ENCODE data around the gene PANK1.

Gene PANK1

DNA sequence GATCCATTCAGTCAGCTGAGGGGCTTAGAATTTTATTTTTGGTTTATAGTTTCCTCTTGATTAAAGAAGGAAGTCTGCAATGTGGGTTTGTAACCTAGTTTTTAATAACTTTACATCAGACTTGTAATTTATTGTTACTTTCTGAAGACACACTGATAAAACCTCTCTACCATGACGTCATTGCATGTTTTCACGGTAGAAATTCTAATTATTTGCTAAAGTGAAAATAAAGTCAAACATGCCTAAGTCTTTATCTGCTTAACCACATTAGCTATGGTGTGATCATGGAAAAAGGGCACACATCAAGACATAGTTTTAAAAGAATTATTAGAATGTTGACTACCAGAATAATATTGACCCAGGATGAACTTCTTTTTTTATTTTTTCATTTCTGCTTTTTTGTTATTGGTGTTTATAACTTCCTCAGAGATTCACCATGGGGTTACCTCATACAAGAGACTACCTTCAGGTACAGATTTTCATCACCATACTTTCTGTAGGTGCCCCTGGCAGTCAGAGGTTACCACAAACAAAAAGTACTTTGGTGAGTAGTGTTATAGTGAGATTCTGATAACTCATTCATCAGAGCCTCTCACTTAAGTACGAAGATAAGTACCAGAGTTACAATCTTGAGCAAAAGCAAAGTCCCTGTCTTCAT is 7.0 kb upstream of the PANK1 start:
- H3K9me2 ChIP-seq (replicated peaks; ENCODE audit: insufficient read depth, low read length): no peaks in the 10 kb centered on the region
- no peak overlapping the region for H2AFZ ChIP-seq (ENCODE audit: low read depth, low read length, severe bottlenecking)
- H3K36me3 ChIP-seq (ENCODE audit: low read length): no peaks in the 10 kb centered on the region
- peaks cover 7% of the 10 kb centered on the region; the same call in 1 of the 2 replicates for H3K9me3 ChIP-seq (ENCODE audit: insufficient read depth, low read length)
- peaks cover 3% of the 10 kb centered on the region; the same call in 1 of the 2 replicates for H3F3A ChIP-seq (ENCODE audit: insufficient read depth)
- TF ChIP-seq, protein P1, sequence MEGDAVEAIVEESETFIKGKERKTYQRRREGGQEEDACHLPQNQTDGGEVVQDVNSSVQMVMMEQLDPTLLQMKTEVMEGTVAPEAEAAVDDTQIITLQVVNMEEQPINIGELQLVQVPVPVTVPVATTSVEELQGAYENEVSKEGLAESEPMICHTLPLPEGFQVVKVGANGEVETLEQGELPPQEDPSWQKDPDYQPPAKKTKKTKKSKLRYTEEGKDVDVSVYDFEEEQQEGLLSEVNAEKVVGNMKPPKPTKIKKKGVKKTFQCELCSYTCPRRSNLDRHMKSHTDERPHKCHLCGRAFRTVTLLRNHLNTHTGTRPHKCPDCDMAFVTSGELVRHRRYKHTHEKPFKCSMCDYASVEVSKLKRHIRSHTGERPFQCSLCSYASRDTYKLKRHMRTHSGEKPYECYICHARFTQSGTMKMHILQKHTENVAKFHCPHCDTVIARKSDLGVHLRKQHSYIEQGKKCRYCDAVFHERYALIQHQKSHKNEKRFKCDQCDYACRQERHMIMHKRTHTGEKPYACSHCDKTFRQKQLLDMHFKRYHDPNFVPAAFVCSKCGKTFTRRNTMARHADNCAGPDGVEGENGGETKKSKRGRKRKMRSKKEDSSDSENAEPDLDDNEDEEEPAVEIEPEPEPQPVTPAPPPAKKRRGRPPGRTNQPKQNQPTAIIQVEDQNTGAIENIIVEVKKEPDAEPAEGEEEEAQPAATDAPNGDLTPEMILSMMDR (IDR thresholded peaks at IDR 0.05; ENCODE audit: insufficient read depth, low read length, poor library complexity, severe bottlenecking): no peak
- TF ChIP-seq EZH2phosphoT487 (conservative IDR thresholded peaks at IDR 0.05; ENCODE audit: low read length): no peak
- H3K9ac ChIP-seq (ENCODE audit: low read length): no peak overlapping the region
- H3K27ac ChIP-seq (ENCODE audit: low read depth, low read length): peak overlapping the region; percentile 53
- no peaks in the 10 kb centered on the region for H3K79me2 ChIP-seq (ENCODE audit: insufficient read depth, low read length)
- H4K20me1 ChIP-seq (ENCODE audit: low read depth, low read length): no peaks in the 10 kb centered on the region
- peak overlapping the region; percentile 42 for H3K4me2 ChIP-seq (ENCODE audit: low read depth, low read length, poor library complexity, severe bottlenecking)
- no peak overlapping the region for H3K4me3 ChIP-seq (ENCODE audit: insufficient read depth, low read length, poor library complexity, severe bottlenecking)
- H3K27me3 ChIP-seq (ENCODE audit: low read length): no peaks in the 10 kb centered on the region

DNA sequence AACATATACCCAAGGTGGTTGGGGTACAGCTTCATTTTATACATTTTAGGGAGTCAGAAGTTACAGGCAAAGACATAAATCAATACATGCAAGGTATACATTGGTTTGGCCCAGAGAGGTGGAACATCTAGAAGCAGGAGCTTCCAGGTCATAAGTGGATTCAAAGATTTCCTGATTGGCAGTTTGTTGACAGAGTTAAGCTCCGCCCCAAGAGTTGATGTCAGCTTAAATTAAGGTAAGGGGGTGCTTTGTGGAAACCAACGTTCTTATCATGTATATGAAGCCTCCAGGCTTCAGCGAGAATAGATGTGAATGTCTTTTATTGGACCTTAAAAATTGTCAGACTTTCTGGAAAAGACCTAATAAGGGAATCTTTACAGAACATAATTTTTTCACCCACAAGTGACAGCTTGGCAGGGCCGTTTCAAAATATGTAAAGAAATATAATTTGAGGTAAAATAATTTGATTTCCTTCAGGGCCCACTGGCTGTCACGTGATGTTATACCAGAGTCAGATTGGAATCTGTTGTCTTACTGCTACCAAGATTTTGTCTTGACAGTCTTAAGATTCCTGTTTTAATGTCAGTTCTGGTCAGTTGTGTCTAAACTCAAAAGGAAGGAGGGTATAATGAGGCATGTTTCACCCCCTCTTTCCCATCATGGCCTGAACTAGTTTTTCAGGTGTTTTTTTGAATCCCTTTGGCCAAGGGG is 6.3 kb upstream of the PANK1 start:
- no peaks in the 10 kb centered on the region for H3K36me3 ChIP-seq (ENCODE audit: low read length)
- H3K9me2 ChIP-seq (replicated peaks; ENCODE audit: insufficient read depth, low read length): no peaks in the 10 kb centered on the region
- no peaks in the 10 kb centered on the region for H3K27me3 ChIP-seq (ENCODE audit: low read length)
- H3K79me2 ChIP-seq (ENCODE audit: insufficient read depth, low read length): no peaks in the 10 kb centered on the region
- H3F3A ChIP-seq (ENCODE audit: insufficient read depth): peaks cover 10% of the 10 kb centered on the region
- no peaks in the 10 kb centered on the region for H4K20me1 ChIP-seq (ENCODE audit: low read depth, low read length)
- no peak overlapping the region for H3K4me3 ChIP-seq (ENCODE audit: insufficient read depth, low read length, poor library complexity, severe bottlenecking)
- H3K9ac ChIP-seq (ENCODE audit: low read length): no peak overlapping the region
- TF ChIP-seq, protein P1 (IDR thresholded peaks at IDR 0.05; ENCODE audit: insufficient read depth, low read length, poor library complexity, severe bottlenecking): no peak
- TF ChIP-seq EZH2phosphoT487 (conservative IDR thresholded peaks at IDR 0.05; ENCODE audit: low read length): no peak
- peak overlapping the region; percentile 42 for H3K4me2 ChIP-seq (ENCODE audit: low read depth, low read length, poor library complexity, severe bottlenecking)
- H3K9me3 ChIP-seq (ENCODE audit: insufficient read depth, low read length): peaks cover 7% of the 10 kb centered on the region; the same call in 1 of the 2 replicates
- no peak overlapping the region; the same call in 1 of the 2 replicates for H3K27ac ChIP-seq (ENCODE audit: low read depth, low read length)
- H2AFZ ChIP-seq (ENCODE audit: low read depth, low read length, severe bottlenecking): no peak overlapping the region

DNA sequence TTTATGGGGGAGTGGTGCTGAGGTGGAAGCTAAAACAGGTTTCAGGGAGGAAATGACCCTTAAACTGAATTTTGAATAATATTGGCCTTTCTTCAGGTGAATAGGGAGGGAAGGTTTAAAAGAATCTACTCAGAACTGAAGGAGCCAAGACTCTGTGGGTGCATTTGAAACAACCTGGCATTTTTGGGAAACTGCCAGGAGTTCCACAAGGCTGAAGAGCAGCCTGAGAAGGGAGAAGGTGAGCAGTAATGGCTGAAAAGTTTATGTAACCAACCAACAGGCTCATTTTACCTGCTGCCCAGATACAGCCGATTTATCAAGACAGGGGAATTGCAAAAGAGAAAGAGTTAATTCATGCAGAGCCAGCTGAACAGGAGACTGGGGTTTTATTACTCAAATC is 4.0 kb upstream of the PANK1 start:
- Histone ChIP-seq H3F3A (ENCODE audit: insufficient read depth) (peaks cover 19% of the 10 kb centered on the region), H3K36me3 (ENCODE audit: low read length) (no peaks in the 10 kb centered on the region), H3K79me2 (ENCODE audit: insufficient read depth, low read length) (no peaks in the 10 kb centered on the region), H3K9me2 (replicated peaks; ENCODE audit: insufficient read depth, low read length) (no peaks in the 10 kb centered on the region), H3K9ac (ENCODE audit: low read length) (no peak overlapping the region), H3K4me3 (ENCODE audit: insufficient read depth, low read length, poor library complexity, severe bottlenecking) (no peak overlapping the region), H3K9me3 (ENCODE audit: insufficient read depth, low read length) (no peaks in the 10 kb centered on the region), H3K4me2 (ENCODE audit: low read depth, low read length, poor library complexity, severe bottlenecking) (no peak overlapping the region), H2AFZ (ENCODE audit: low read depth, low read length, severe bottlenecking) (no peak overlapping the region), H4K20me1 (ENCODE audit: low read depth, low read length) (no peaks in the 10 kb centered on the region), H3K27ac (ENCODE audit: low read depth, low read length) (no peak overlapping the region), H3K27me3 (ENCODE audit: low read length) (no peaks in the 10 kb centered on the region)
- TF ChIP-seq, protein P1 (IDR thresholded peaks at IDR 0.05; ENCODE audit: insufficient read depth, low read length, poor library complexity, severe bottlenecking): no peak
- TF ChIP-seq EZH2phosphoT487 (conservative IDR thresholded peaks at IDR 0.05; ENCODE audit: low read length): no peak

Measured in SU-DHL-6 (cell line).